Skin of body (tissue), 2 donors: ENCODE results near the gene NCKIPSD. TPM values are rescaled to one million over a fixed set of nuclear protein-coding genes. Genes with fewer than 3 reads are reported as not detected.

Experiments used
- DNase-seq: peaks from one replicate; lab custom pipeline; 2025; lab: John Stamatoyannopoulos, UW
- total RNA-seq: library from RNA; depleted of rRNA; stranded (reverse); fragments of >200 nt; gene quantifications from one replicate; pipeline ENCODE4 v1.2.3, GENCODE V29; 2014

NCKIPSD gene
- total RNA-seq, 1 donor from 2014 or later = 10.1 TPM

DNA sequence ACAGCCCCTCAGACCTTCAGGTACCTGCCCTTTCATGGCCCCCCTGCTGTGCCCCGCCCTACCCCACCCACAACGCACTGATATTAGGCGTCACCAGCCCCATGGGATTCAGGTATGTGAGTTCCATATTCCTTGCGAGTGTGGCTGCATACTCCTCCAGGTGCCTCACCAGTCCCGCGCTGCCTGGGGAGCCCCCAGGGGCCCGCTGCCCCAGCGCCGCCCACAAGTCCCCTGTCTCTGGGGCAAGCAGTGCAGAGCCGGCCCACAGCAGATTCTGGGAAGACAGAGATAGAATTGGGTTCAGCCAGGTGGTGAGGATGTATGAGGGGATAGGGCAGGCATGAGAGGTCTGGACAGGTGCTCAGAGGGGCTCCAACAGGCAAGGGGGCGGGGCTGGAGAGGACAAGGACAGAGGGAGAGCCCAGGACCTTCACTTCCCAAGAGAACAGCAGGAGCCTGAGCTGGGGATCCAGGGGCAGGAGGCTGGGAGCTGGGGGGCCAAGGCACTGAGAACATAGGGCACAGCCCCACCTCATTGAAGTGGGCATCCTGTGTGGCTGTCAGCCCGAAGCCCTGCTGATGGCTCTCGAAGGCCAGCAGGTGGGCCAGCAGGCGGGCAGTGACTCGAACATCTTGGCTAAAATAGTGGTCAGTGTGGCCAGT is 37.4 kb downstream of the NCKIPSD start:
- no peak for DNase-seq

DNA sequence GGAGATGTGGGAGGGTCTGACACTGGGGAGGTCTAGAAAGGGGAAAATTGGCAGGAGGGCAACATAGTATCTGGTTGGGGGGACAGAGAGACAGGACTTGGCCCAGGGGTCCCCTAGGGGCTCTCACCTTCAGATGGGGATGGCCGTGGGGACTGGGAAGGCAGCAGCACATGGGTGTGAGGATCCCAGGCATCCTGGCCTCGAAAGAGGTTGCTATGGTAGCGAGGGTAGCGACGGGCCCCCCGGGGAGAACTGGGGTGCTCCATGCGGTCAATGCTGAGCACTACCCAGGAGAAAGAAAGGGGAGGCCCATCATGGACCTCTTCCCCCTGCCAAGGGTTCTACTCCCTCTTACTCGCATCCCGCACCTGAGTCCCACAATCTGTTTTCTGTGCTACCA is 38.0 kb downstream of the NCKIPSD start:
- no peak for DNase-seq

DNA sequence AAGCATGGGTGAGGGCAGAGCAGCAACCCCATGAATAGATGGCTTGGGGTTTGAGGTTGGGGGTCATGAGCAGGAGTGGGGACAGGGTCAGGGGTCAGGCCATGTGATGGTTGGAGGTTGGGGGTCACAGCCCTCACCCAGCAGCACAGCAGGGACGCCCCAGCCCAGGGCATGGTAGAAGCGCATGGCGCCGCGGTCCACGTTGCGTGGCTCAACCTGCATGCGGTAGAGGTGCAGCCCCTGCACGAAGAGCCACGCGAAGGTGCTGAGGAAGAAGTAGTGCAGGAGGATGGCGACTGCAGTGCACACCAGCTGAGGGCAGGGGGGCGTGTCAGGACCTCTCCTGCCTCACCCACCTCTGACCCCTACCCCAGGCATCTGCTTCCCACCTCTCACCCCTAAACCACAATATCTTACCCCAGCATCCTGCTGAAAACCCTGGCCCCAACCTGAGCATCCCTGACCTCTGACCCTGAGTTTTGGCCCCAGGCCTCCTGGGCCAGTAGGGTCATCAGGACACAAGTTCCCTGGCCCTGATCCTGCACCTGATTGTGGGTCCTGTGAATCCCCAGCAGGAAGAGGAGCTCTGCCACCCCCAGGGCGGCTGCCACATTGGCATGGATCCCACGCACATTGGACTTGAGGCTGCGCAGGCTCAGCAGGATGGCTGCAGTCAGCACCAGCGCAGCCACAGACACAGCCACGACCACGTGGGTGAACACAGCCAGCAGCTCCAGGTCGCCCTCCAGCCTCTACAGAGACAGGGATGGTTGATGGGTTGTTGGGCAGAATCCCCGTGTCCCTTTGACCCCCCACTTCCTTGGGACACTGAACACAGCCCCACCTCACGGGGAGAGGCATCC is 40.6 kb downstream of the NCKIPSD start:
- no peak for DNase-seq

GRCh38 chr3:48642605-48643004 is 43.1 kb downstream of the NCKIPSD start:
- no peak for DNase-seq

- no peak for DNase-seq
Observed at GRCh38 chr3:48641396-48641795, 44.3 kb downstream of the NCKIPSD start.

GRCh38 chr3:48639944-48640606 is 45.6 kb downstream of the NCKIPSD start:
- DNase-seq = no peak

DNA sequence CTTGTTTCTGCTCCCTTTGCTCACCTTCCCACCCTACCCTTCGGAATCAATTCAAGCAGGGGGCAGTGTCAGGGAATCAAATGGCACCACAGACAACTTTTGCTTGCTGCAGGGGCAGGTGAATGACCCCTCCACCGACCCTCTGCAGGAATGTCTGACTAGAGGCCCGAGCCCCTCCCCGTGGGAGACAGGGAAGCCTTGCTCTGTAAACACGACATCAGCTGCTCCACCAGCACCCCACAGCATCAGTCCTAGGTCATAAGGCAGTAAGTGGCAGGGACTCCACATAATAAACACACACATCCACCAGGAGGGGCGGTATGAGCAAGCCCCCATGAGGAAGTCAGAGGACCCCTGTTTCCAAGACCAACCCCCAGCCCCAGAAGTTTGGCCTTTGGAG is 48.4 kb downstream of the NCKIPSD start:
- DNase-seq = no peak

GRCh38 chr3:48636149-48636655 is 49.5 kb downstream of the NCKIPSD start:
- DNase-seq = no peak

- peak; percentile 92 for DNase-seq
Observed at GRCh38 chr3:48635222-48636021, 50.3 kb downstream of the NCKIPSD start, which contains the start of gene SLC26A6. TSS of gene SLC26A6 (minus strand) at chr3:48635461. CDS start at chr3:48635393, 68 bp downstream.

- DNase-seq = no peak
Observed at GRCh38 chr3:48634661-48635221, 51.0 kb downstream of the NCKIPSD start.

GRCh38 chr3:48633743-48634142 is 52.0 kb downstream of the NCKIPSD start:
- DNase-seq = no peak

DNA sequence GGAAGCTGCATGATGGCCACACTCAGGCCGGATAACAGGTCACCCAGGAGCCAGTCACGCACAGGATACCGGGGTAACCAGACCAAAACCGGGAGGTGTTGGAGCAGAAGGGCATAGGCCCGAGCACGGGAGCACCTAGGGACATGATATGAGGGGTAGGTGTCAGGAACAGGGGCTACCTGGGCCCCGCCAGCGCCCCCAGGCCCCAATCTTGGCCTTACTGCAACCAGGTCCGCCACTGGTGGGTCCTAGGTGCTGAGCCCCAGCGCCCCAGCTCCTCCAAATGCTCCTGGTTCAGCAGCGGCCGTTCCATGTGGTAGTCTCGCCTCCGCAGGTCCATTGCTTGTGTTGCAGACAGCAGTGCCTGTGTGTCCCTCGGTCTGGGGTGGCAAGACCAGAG is 52.5 kb downstream of the NCKIPSD start:
- DNase-seq = no peak

DNA sequence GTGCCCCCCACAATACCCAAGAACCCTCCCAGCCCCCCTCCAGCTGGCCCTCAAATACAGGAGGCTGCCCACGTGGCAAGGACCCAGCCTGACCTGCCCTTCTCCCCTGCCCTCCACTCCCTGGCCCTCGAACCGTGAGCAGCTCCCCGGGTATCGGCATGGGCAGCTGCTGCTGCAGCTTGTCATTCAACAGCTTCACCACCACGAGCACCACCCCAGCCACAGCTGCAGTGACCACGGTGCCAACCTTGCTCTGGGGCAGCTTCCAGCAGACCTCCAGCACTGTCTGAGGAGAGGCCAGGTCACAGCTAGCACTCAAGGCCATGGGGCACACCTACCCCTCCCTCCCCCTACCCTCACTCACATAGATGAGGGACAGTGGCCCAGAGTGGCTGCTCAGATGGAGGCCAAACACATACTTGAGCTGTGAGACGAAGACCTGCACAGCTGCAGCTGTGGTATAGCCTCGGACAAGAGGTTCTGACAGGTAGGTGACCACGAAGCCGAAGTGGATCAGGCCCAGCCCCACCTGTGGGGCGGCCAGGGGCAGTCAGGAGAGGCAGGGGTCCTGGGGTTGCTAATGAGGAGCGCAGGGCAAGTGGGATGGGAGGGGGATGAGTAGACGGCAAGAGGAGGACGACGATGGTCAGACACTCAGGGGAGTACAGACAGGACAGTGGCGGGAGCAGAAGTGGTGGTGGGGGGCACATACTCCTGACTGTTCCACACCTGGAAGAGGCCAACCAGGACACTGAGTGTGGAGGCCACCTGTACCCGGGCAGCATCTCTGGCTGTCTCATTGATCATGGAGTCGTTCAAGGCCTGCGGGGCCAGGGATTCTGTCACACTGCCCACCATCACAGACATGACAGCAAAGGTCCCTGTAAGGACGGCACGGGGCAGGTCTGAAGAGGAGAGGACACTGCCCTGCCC is 53.9 kb downstream of the NCKIPSD start:
- no peak for DNase-seq

GRCh38 chr3:48630833-48631232 is 54.9 kb downstream of the NCKIPSD start:
- no peak for DNase-seq

- DNase-seq = no peak
Observed at GRCh38 chr3:48630407-48630806, 55.3 kb downstream of the NCKIPSD start.

GRCh38 chr3:48629894-48630293 is 55.8 kb downstream of the NCKIPSD start:
- no peak for DNase-seq

- DNase-seq = no peak
Observed at GRCh38 chr3:48628277-48629017, 57.3 kb downstream of the NCKIPSD start.

DNA sequence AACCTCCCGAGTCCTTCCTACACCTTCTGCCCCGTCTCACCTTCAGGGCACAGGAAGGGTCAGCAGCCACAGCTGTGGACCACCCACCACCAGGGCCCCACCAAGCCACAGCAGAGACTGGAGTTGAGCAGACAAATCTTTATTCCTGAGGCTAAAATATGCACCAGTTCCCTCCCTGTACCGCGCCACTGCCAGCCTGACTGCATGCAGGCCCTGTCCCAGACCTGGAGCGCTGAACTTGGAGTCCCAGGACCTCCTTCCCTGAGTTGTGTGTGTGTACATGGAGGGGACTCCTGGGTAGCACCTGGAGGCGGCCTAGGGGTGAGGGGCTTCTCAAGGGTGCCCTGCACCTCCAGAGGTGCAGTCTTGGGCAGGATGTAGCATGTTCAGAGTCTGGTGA is 60.1 kb downstream of the NCKIPSD start:
- no peak for DNase-seq

- DNase-seq = no peak
Observed at GRCh38 chr3:48624767-48625166, 60.9 kb downstream of the NCKIPSD start.
